HL-60 (cell line): Measurements from ENCODE around the gene PCSK4.

Experiments
- DNase-seq, 2 experiments: peaks; one replicate each; pipeline ENCODE4 v3.0.0-alpha.2; 2010 to 2020; ENCODE audit warnings: low read depth in 1 of 2, low spot score in 1 of 2
- H3K27ac ChIP-seq: fragments of 250-450 bp; sonication (Bioruptor Pico); replicated peaks from 2 replicates; pipeline ENCODE4 v1.5.1; 2020; ENCODE audit warnings: mild to moderate bottlenecking, moderate library complexity
- H3K27me3 ChIP-seq: fragments of 250-450 bp; sonication (Bioruptor Pico); 2 replicates; pipeline ENCODE4 v1.5.1; 2021; ENCODE audit warnings: mild to moderate bottlenecking, moderate library complexity; ENCODE audit not compliant: insufficient read depth, poor library complexity, severe bottlenecking
- H3K4me3 ChIP-seq: replicated peaks from 2 replicates; pipeline ENCODE4 v1.5.1; 2011; ENCODE audit warnings: mild to moderate bottlenecking, control low read depth, low read length; ENCODE audit not compliant: insufficient read depth
- GABPA ChIP-seq: IDR thresholded peaks from 2 replicates; pipeline ENCODE4 v1.6.1; 2012; ENCODE audit warnings: low read depth
- POLR2AphosphoS5 ChIP-seq: IDR thresholded peaks from 2 replicates; pipeline ENCODE4 v1.6.1; 2012; ENCODE audit warnings: low read depth
- SPI1 ChIP-seq: IDR thresholded peaks from 2 replicates; pipeline ENCODE4 v1.6.1; 2012; ENCODE audit warnings: low read depth, mild to moderate bottlenecking, borderline replicate concordance
- TF ChIP-seq, protein P1 (sequence below): IDR thresholded peaks from one replicate; pipeline ENCODE4 v1.5.1; 2011; ENCODE audit warnings: low read length, control low read depth, inconsistent platforms; ENCODE audit not compliant: insufficient read depth
- TF ChIP-seq, protein P2 (sequence below): IDR thresholded peaks from 2 replicates; pipeline ENCODE4 v1.6.1; 2012; ENCODE audit warnings: low read depth; ENCODE audit not compliant: insufficient replicate concordance

PCSK4 gene

DNA sequence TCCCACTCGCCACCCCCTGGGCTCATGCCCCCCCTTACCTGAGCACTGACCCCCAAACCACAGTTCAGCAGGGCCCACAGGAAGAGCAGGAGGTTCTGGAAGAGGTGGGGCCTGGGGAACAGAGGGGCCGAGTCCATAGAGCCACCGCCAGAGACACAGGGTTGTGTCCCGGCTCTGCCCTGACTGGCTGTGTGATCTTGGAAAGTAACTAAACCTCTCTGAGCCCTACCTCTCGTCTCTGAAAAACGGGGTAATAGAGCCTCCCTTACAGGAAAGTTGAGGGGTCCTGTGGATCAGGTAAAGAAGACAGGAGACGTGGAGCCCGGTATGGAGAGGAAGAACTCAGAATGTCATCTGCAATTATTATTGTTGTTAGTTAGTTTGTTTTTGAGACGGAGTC lies 20.7 kb upstream of the PCSK4 start:
- Histone ChIP-seq H3K27me3 (peaks cover 24% of the 10 kb centered on the region), H3K27ac (no peak overlapping the region), H3K4me3 (no peak overlapping the region)
- DNase-seq: no peak
- TF ChIP-seq, protein P1, sequence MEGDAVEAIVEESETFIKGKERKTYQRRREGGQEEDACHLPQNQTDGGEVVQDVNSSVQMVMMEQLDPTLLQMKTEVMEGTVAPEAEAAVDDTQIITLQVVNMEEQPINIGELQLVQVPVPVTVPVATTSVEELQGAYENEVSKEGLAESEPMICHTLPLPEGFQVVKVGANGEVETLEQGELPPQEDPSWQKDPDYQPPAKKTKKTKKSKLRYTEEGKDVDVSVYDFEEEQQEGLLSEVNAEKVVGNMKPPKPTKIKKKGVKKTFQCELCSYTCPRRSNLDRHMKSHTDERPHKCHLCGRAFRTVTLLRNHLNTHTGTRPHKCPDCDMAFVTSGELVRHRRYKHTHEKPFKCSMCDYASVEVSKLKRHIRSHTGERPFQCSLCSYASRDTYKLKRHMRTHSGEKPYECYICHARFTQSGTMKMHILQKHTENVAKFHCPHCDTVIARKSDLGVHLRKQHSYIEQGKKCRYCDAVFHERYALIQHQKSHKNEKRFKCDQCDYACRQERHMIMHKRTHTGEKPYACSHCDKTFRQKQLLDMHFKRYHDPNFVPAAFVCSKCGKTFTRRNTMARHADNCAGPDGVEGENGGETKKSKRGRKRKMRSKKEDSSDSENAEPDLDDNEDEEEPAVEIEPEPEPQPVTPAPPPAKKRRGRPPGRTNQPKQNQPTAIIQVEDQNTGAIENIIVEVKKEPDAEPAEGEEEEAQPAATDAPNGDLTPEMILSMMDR: no peak
- TF ChIP-seq, protein P2, sequence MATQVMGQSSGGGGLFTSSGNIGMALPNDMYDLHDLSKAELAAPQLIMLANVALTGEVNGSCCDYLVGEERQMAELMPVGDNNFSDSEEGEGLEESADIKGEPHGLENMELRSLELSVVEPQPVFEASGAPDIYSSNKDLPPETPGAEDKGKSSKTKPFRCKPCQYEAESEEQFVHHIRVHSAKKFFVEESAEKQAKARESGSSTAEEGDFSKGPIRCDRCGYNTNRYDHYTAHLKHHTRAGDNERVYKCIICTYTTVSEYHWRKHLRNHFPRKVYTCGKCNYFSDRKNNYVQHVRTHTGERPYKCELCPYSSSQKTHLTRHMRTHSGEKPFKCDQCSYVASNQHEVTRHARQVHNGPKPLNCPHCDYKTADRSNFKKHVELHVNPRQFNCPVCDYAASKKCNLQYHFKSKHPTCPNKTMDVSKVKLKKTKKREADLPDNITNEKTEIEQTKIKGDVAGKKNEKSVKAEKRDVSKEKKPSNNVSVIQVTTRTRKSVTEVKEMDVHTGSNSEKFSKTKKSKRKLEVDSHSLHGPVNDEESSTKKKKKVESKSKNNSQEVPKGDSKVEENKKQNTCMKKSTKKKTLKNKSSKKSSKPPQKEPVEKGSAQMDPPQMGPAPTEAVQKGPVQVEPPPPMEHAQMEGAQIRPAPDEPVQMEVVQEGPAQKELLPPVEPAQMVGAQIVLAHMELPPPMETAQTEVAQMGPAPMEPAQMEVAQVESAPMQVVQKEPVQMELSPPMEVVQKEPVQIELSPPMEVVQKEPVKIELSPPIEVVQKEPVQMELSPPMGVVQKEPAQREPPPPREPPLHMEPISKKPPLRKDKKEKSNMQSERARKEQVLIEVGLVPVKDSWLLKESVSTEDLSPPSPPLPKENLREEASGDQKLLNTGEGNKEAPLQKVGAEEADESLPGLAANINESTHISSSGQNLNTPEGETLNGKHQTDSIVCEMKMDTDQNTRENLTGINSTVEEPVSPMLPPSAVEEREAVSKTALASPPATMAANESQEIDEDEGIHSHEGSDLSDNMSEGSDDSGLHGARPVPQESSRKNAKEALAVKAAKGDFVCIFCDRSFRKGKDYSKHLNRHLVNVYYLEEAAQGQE: no peak
- TF ChIP-seq SPI1: no peak
- no peak for TF ChIP-seq POLR2AphosphoS5
- TF ChIP-seq GABPA: no peak

DNA sequence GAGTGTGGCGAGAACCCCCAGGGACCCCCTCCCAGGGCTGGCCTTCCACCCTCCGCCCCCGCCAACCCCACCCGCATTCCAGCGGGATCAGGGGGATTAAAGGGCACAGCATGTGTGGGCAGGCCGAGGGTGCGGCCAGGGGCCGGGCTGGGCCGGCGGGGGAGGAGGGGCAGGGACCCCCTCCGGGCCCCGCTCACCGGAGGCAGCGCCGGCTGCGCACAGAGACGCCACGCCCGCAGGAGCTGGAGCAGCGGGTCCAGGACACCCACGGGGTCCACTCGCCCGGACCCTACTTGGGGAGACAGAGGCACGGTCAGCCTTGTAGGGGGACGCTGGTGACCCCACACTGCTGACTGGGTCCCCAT lies 20.3 kb upstream of the PCSK4 start:
- Histone ChIP-seq H3K4me3 (no peak overlapping the region), H3K27me3 (peaks cover 24% of the 10 kb centered on the region), H3K27ac (no peak overlapping the region)
- DNase-seq: no peak
- TF ChIP-seq POLR2AphosphoS5 (no peak), GABPA (no peak), SPI1 (no peak)
- TF ChIP-seq, protein P2: no peak
- TF ChIP-seq, protein P1: no peak

DNA sequence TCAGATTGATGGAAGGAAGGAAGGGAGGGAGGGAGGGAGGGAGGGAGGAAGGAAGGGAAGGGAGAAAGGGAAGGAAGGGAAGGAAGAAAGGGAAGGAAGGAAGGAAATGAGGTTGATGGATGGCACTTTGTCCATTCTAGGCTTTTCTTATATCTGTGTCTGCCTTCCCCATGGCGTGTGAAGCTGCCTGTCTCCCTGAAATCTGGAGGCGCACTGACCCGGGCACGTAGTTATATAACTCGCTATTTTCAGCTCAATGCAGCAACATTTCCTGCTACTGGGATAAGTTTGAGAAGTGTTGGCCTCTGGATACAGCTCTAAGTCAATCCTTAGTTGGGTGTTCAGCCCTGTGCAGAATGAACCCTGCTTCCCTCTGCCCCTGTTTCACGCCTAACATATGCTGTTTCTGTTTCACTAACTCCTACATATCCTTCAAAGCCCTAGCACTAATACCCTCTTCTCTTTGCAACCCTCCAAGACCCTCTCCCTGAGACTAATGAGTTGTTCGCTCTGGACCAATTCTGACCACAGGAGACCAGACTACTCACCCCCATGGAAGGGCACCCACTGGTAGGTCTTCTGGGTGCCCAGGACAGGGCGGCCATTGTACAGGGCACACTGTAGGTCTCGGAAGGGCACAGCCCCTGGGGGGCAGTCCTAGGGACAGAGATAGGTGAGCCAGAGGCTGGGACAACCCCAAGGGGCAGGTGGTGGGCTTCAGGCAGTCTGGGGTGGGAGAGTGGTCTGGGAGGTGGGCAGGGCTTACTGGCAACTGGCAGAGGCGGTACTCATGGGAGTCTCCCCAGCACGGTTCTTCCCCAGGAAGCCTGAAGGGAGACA lies 19.7 kb upstream of the PCSK4 start:
- Histone ChIP-seq H3K4me3 (no peak overlapping the region), H3K27me3 (peaks cover 24% of the 10 kb centered on the region), H3K27ac (no peak overlapping the region)
- no peak for DNase-seq
- TF ChIP-seq POLR2AphosphoS5 (no peak), SPI1 (no peak), GABPA (no peak)
- TF ChIP-seq, protein P2: no peak
- TF ChIP-seq, protein P1: no peak
